HEK293 (cell line): Measurements from ENCODE around the gene MBD3L4.

Experiments
- EGR2 ChIP-seq: fragments of 450-650 bp; formaldehyde crosslinking; IDR thresholded peaks from 2 replicates; pipeline ENCODE4 v1.5.1; 2016; ENCODE audit warnings: low read depth, missing biosample characterization, missing genetic modification characterization
- IKZF3 ChIP-seq: fragments of 450-650 bp; IDR thresholded peaks from 2 replicates; pipeline ENCODE4 v1.5.0; 2018; ENCODE audit warnings: missing biosample characterization, mild to moderate bottlenecking, missing genetic modification characterization, moderate library complexity
- KLF8 ChIP-seq: fragments of 450-650 bp; formaldehyde crosslinking; IDR thresholded peaks from 2 replicates; pipeline ENCODE4 v1.5.1; 2016; ENCODE audit warnings: missing biosample characterization, missing genetic modification characterization
- MEIS1 ChIP-seq: sonication (generic); formaldehyde crosslinking; IDR thresholded peaks from 2 replicates; pipeline ENCODE4 v1.8.1; 2022; ENCODE audit warnings: missing genetic modification reagents, mild to moderate bottlenecking, borderline replicate concordance
- YY1 ChIP-seq: fragments of 450-650 bp; formaldehyde crosslinking; IDR thresholded peaks from 2 replicates; pipeline ENCODE4 v1.5.1; 2018; ENCODE audit warnings: missing biosample characterization, missing genetic modification characterization
- ZBTB8A ChIP-seq: fragments of 450-650 bp; formaldehyde crosslinking; IDR thresholded peaks from 2 replicates; pipeline ENCODE4 v1.5.1; 2016; ENCODE audit warnings: missing biosample characterization, missing genetic modification characterization
- ZFHX2 ChIP-seq: fragments of 450-650 bp; formaldehyde crosslinking; conservative IDR thresholded peaks from 2 replicates; pipeline ENCODE4 v1.5.1; 2016; ENCODE audit warnings: missing biosample characterization, missing genetic modification characterization
- ZFP3 ChIP-seq: fragments of 450-650 bp; formaldehyde crosslinking; IDR thresholded peaks from 2 replicates; pipeline ENCODE4 v1.5.1; 2016; ENCODE audit warnings: low read depth, missing biosample characterization, missing genetic modification characterization
- ZFP37 ChIP-seq: fragments of 450-650 bp; formaldehyde crosslinking; IDR thresholded peaks from 2 replicates; pipeline ENCODE4 v1.5.1; 2016; ENCODE audit warnings: missing biosample characterization, missing genetic modification characterization
- ZNF10 ChIP-seq: fragments of 450-650 bp; formaldehyde crosslinking; IDR thresholded peaks from 2 replicates; pipeline ENCODE4 v1.5.1; 2017; ENCODE audit warnings: missing biosample characterization, missing genetic modification characterization
- ZNF335 ChIP-seq: fragments of 450-650 bp; formaldehyde crosslinking; conservative IDR thresholded peaks from 2 replicates; pipeline ENCODE4 v1.5.1; 2016; ENCODE audit warnings: missing biosample characterization, missing genetic modification characterization
- ZNF354C ChIP-seq: fragments of 450-650 bp; formaldehyde crosslinking; IDR thresholded peaks from 2 replicates; pipeline ENCODE4 v1.5.1; 2016; ENCODE audit warnings: missing biosample characterization, missing genetic modification characterization, low read depth, borderline replicate concordance
- ZNF473 ChIP-seq: fragments of 450-650 bp; formaldehyde crosslinking; IDR thresholded peaks from 2 replicates; pipeline ENCODE4 v1.5.1; 2017; ENCODE audit warnings: missing biosample characterization, missing genetic modification characterization
- ZNF48 ChIP-seq: fragments of 450-650 bp; formaldehyde crosslinking; IDR thresholded peaks from 2 replicates; pipeline ENCODE4 v1.5.1; 2016; ENCODE audit warnings: missing biosample characterization, missing genetic modification characterization
- ZNF510 ChIP-seq: fragments of 450-650 bp; formaldehyde crosslinking; IDR thresholded peaks from 2 replicates; pipeline ENCODE4 v1.5.1; 2018; ENCODE audit warnings: mild to moderate bottlenecking, missing genetic modification characterization, missing biosample characterization; ENCODE audit not compliant: insufficient replicate concordance
- ZNF549 ChIP-seq: fragments of 450-650 bp; IDR thresholded peaks from 2 replicates; pipeline ENCODE4 v1.5.1; 2018; ENCODE audit warnings: missing biosample characterization, missing genetic modification characterization, mild to moderate bottlenecking, inconsistent platforms, moderate library complexity
- ZNF610 ChIP-seq: fragments of 450-650 bp; formaldehyde crosslinking; IDR thresholded peaks from 2 replicates; pipeline ENCODE4 v1.5.1; 2016; ENCODE audit warnings: missing biosample characterization, missing genetic modification characterization, borderline replicate concordance
- ZNF621 ChIP-seq: fragments of 450-650 bp; formaldehyde crosslinking; IDR thresholded peaks from 2 replicates; pipeline ENCODE4 v1.5.1; 2017; ENCODE audit warnings: missing biosample characterization, missing genetic modification characterization
- ZNF658 ChIP-seq: fragments of 450-650 bp; formaldehyde crosslinking; IDR thresholded peaks from 2 replicates; pipeline ENCODE4; 2016; ENCODE audit warnings: missing biosample characterization, missing genetic modification characterization
- ZNF701 ChIP-seq: fragments of 450-650 bp; formaldehyde crosslinking; IDR thresholded peaks from 2 replicates; pipeline ENCODE4 v1.5.1; 2016; ENCODE audit warnings: missing biosample characterization, missing genetic modification characterization
- ZSCAN16 ChIP-seq: fragments of 450-650 bp; formaldehyde crosslinking; IDR thresholded peaks from 2 replicates; pipeline ENCODE4 v1.5.1; 2016; ENCODE audit warnings: missing biosample characterization, missing genetic modification characterization
- ZXDB ChIP-seq: fragments of 450-650 bp; formaldehyde crosslinking; IDR thresholded peaks from 2 replicates; pipeline ENCODE4 v1.5.1; 2016; ENCODE audit warnings: missing biosample characterization, missing genetic modification characterization
- TF ChIP-seq, protein P1 (sequence below): fragments of 450-650 bp; formaldehyde crosslinking; IDR thresholded peaks from 2 replicates; pipeline ENCODE4 v1.5.1; 2016; ENCODE audit warnings: missing biosample characterization, missing genetic modification characterization
- TF ChIP-seq, protein P2 (sequence below): fragments of 450-650 bp; formaldehyde crosslinking; IDR thresholded peaks from 2 replicates; pipeline ENCODE4 v1.5.1; 2016; ENCODE audit warnings: missing biosample characterization, missing genetic modification characterization
- TF ChIP-seq, protein P3 (sequence below): fragments of 450-650 bp; formaldehyde crosslinking; IDR thresholded peaks from 2 replicates; pipeline ENCODE4 v1.5.1; 2017; ENCODE audit warnings: missing biosample characterization, missing genetic modification characterization
- TF ChIP-seq, protein P4 (sequence below): fragments of 450-650 bp; formaldehyde crosslinking; IDR thresholded peaks from 2 replicates; pipeline ENCODE4 v1.5.1; 2016; ENCODE audit warnings: missing biosample characterization, missing genetic modification characterization, low read depth
- TF ChIP-seq, protein P5 (sequence below): fragments of 450-650 bp; formaldehyde crosslinking; IDR thresholded peaks from 2 replicates; pipeline ENCODE4 v1.5.1; 2016; ENCODE audit warnings: missing biosample characterization, missing genetic modification characterization
- TF ChIP-seq, protein P6 (sequence below): fragments of 450-650 bp; IDR thresholded peaks from 2 replicates; pipeline ENCODE4 v1.5.1; 2018; ENCODE audit warnings: missing biosample characterization, mild to moderate bottlenecking, missing genetic modification characterization
- TF ChIP-seq, protein P7 (sequence below): fragments of 450-650 bp; formaldehyde crosslinking; IDR thresholded peaks from 2 replicates; pipeline ENCODE4 v1.5.1; 2017; ENCODE audit warnings: missing biosample characterization, mild to moderate bottlenecking, missing genetic modification characterization, moderate library complexity

The MBD3L4 gene

DNA sequence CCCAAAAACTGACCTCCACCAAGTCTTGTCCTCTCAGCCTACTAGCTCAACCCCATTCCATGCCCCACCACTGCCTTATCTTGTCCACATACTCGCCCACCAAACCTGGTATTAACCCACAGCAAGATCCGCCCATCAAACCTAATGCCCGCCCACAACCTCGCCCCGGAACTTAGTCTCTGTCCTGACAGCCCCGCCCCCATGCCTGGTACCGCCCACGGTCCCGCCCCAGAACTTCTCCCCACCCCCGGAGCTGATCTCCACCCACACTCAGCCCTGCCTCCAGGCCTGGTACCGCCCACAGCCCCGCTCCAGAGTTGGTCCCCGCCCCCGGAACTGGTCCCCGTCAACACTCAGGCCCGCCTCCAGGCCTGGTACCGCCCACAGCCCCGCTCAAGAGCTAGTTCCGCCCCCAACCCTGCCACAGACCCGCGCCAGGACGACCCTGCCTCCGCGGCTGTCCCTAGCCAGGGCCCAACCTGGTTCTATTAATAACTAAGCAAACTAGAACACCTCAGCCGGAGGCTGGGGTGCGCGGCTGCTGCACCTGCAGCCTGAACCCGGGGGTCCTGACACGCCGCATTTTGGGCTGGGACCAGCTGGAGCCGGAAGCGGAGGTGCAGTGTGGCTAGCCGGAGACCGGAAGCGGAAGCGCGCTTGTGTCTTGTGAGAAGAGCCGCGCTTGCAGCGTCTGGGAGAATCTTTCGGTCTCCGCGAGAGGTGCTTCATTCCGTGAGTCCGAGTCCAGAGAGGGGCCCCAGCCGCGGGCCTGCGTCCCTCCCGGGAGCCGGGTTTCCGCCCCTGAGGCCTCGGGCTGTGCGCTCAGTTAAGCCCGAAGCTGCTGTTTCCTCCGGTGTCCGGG is 29.3 kb upstream of the MBD3L4 start, which contains the start of gene ZNF557 (continued):
- TF ChIP-seq, protein P1, sequence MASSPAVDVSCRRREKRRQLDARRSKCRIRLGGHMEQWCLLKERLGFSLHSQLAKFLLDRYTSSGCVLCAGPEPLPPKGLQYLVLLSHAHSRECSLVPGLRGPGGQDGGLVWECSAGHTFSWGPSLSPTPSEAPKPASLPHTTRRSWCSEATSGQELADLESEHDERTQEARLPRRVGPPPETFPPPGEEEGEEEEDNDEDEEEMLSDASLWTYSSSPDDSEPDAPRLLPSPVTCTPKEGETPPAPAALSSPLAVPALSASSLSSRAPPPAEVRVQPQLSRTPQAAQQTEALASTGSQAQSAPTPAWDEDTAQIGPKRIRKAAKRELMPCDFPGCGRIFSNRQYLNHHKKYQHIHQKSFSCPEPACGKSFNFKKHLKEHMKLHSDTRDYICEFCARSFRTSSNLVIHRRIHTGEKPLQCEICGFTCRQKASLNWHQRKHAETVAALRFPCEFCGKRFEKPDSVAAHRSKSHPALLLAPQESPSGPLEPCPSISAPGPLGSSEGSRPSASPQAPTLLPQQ: peak; percentile 58; the same call in 1 of the 2 replicates
- no peak for TF ChIP-seq ZNF510 (tag by site-specific recombination)
- peak; percentile 99 for TF ChIP-seq ZFHX2 (tag by site-specific recombination)
- TF ChIP-seq ZXDB: peak; percentile 78
- TF ChIP-seq ZNF549: no peak
- TF ChIP-seq IKZF3: no peak
- TF ChIP-seq, protein P2, sequence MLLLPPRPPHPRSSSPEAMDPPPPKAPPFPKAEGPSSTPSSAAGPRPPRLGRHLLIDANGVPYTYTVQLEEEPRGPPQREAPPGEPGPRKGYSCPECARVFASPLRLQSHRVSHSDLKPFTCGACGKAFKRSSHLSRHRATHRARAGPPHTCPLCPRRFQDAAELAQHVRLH: peak; percentile 93
- TF ChIP-seq KLF8 (tag by site-specific recombination): peak; percentile 39; the same call in 1 of the 2 replicates
- TF ChIP-seq, protein P3, sequence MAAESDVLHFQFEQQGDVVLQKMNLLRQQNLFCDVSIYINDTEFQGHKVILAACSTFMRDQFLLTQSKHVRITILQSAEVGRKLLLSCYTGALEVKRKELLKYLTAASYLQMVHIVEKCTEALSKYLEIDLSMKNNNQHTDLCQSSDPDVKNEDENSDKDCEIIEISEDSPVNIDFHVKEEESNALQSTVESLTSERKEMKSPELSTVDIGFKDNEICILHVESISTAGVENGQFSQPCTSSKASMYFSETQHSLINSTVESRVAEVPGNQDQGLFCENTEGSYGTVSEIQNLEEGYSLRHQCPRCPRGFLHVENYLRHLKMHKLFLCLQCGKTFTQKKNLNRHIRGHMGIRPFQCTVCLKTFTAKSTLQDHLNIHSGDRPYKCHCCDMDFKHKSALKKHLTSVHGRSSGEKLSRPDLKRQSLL (tag by site-specific recombination): no peak
- TF ChIP-seq ZFP3 (tag by site-specific recombination): no peak
- TF ChIP-seq ZBTB8A: peak; percentile 30; the same call in 1 of the 2 replicates
- TF ChIP-seq ZNF621: no peak
- peak; percentile 99 for TF ChIP-seq EGR2 (tag by site-specific recombination)
- TF ChIP-seq, protein P4, sequence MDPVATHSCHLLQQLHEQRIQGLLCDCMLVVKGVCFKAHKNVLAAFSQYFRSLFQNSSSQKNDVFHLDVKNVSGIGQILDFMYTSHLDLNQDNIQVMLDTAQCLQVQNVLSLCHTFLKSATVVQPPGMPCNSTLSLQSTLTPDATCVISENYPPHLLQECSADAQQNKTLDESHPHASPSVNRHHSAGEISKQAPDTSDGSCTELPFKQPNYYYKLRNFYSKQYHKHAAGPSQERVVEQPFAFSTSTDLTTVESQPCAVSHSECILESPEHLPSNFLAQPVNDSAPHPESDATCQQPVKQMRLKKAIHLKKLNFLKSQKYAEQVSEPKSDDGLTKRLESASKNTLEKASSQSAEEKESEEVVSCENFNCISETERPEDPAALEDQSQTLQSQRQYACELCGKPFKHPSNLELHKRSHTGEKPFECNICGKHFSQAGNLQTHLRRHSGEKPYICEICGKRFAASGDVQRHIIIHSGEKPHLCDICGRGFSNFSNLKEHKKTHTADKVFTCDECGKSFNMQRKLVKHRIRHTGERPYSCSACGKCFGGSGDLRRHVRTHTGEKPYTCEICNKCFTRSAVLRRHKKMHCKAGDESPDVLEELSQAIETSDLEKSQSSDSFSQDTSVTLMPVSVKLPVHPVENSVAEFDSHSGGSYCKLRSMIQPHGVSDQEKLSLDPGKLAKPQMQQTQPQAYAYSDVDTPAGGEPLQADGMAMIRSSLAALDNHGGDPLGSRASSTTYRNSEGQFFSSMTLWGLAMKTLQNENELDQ (tag by site-specific recombination): no peak
- TF ChIP-seq ZNF335 (tag by site-specific recombination): peak; percentile 93
- TF ChIP-seq ZFP37 (tag by site-specific recombination): 0 out of 2 replicates have a peak, but pooled peaks have one; percentile 23
- TF ChIP-seq, protein P5, sequence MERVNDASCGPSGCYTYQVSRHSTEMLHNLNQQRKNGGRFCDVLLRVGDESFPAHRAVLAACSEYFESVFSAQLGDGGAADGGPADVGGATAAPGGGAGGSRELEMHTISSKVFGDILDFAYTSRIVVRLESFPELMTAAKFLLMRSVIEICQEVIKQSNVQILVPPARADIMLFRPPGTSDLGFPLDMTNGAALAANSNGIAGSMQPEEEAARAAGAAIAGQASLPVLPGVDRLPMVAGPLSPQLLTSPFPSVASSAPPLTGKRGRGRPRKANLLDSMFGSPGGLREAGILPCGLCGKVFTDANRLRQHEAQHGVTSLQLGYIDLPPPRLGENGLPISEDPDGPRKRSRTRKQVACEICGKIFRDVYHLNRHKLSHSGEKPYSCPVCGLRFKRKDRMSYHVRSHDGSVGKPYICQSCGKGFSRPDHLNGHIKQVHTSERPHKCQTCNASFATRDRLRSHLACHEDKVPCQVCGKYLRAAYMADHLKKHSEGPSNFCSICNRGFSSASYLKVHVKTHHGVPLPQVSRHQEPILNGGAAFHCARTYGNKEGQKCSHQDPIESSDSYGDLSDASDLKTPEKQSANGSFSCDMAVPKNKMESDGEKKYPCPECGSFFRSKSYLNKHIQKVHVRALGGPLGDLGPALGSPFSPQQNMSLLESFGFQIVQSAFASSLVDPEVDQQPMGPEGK (tag by site-specific recombination): peak; percentile 88
- TF ChIP-seq ZNF354C (tag by site-specific recombination): no peak
- no peak for TF ChIP-seq YY1
- TF ChIP-seq ZNF10 (tag by site-specific recombination): no peak
- no peak for TF ChIP-seq ZNF658 (tag by site-specific recombination)
- TF ChIP-seq ZNF48: no peak
- no peak for TF ChIP-seq ZNF473 (tag by site-specific recombination)
- TF ChIP-seq, protein P6, sequence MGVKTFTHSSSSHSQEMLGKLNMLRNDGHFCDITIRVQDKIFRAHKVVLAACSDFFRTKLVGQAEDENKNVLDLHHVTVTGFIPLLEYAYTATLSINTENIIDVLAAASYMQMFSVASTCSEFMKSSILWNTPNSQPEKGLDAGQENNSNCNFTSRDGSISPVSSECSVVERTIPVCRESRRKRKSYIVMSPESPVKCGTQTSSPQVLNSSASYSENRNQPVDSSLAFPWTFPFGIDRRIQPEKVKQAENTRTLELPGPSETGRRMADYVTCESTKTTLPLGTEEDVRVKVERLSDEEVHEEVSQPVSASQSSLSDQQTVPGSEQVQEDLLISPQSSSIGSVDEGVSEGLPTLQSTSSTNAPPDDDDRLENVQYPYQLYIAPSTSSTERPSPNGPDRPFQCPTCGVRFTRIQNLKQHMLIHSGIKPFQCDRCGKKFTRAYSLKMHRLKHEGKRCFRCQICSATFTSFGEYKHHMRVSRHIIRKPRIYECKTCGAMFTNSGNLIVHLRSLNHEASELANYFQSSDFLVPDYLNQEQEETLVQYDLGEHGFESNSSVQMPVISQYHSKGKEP (tag by site-specific recombination): no peak
- TF ChIP-seq ZNF610 (tag by site-specific recombination): 0 out of 2 replicates have a peak, but pooled peaks have one; percentile 26
- TF ChIP-seq, protein P7, sequence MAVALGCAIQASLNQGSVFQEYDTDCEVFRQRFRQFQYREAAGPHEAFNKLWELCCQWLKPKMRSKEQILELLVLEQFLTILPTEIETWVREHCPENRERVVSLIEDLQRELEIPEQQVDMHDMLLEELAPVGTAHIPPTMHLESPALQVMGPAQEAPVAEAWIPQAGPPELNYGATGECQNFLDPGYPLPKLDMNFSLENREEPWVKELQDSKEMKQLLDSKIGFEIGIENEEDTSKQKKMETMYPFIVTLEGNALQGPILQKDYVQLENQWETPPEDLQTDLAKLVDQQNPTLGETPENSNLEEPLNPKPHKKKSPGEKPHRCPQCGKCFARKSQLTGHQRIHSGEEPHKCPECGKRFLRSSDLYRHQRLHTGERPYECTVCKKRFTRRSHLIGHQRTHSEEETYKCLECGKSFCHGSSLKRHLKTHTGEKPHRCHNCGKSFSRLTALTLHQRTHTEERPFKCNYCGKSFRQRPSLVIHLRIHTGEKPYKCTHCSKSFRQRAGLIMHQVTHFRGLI: no peak
- no peak for TF ChIP-seq ZNF701
- no peak for TF ChIP-seq ZSCAN16 (tag by site-specific recombination)
- no peak for TF ChIP-seq MEIS1
